ENCODE data around the gene ETS1.
"Not testable (repeated sequence)": the region's sequence is repeated elsewhere in the genome, so short reads cannot be mapped to it uniquely, and the experiment has no call there.

The ETS1 gene

GRCh38 chr11:128455766-128456165 lies 131.6 kb downstream of the ETS1 start:
- DNase-seq, result no peak

DNA sequence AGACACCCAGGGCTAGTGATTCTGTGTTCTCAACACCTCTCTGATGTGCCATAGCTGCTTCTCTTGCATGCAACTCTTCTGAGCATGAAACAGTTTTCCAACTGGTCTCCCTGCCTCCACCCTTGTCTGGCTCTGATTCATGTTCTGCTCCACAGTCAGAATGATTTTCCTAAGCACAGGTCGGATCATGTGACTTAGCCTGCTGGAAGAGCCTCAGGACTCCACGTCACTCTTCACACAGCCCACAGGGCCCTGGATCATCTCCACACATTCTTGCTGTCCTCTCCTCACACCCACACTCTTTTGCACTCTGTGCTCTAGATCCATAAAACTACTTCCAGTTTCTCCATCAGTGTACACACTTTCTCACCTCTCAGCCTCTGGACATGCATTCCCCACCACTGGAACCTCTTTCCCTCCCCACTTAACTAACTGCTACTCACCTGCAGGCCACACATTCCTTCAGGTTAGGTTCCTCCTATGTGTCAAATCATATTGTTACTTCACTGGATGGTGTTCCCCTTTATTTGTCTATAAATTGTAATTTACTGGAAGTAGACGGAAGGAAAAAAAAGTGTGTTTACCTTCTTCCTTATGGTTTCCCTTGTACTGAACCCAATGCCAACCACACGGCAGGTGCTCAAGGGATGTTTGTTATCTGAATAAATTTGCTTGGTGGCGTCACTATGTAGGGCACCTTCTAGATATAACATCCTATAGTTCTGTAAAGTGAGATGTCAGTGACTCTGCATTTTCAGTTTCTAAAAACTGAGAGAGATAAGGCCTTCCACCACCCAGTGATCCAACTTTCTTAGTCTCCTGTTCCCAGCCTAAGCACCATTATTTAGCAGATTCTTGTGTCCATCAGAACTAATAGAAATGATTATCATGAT lies 133.7 kb downstream of the ETS1 start:
- no peak for DNase-seq

- DNase-seq, result peak; percentile 87
These were observed 135.5 kb downstream of the ETS1 start for GRCh38 chr11:128451652-128452470.

- DNase-seq, result no peak
These were observed 136.3 kb downstream of the ETS1 start for GRCh38 chr11:128450882-128451651.

DNA sequence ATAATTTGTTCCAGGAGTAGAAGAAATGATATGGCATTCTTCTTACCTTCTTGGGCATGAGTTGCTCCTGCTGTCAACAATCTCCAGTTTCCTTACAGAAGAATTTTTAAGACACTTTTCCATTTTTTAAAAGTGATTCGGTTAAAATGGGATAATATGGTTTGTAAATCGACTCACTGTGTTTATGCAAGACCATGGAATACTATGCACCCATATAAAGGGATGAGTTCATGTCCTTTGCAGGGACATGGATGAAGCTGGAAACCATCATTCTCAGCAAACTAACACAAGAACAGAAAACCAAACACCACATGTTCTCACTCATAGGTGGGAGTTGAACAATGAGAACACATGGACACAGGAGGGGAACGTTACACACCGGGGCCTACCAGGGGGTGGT lies 136.9 kb downstream of the ETS1 start:
- not testable (repeated sequence) for DNase-seq

- DNase-seq, result peak; percentile 39
These were observed 138.2 kb downstream of the ETS1 start for GRCh38 chr11:128448981-128449713.

DNA sequence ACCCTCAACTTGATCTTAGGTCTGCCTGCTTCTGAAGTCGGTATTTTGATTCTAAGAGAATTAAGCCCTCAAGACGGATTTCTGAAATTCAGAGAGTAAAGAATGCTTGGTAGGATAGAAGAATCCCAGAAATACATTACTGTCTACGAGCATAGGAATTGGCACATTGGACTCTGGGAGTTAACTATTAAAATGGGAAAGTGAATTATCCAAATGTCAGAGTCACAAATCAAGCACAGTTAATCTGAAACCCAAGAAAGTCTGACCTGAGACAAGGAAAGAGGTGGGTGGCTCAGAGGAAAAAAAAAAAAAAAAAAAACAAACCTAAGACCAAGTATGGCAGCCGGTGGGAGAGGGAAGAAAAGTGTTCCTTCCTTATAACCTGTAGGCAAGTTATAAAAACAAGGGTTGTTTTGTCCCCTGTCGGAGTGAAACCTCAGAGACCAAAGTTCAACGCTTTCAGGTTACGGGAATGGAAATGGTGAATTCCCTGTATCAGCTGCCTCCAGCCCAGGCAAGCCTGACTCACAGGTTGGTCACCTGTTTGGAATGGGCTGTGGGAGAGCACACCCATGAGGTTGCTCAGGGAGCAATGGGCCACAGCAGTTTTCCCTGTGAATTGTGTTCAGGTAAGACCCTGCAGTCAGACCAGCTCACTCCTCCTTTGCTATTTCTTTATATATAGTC lies 139.0 kb downstream of the ETS1 start:
- peak; percentile 45 for DNase-seq

DNA sequence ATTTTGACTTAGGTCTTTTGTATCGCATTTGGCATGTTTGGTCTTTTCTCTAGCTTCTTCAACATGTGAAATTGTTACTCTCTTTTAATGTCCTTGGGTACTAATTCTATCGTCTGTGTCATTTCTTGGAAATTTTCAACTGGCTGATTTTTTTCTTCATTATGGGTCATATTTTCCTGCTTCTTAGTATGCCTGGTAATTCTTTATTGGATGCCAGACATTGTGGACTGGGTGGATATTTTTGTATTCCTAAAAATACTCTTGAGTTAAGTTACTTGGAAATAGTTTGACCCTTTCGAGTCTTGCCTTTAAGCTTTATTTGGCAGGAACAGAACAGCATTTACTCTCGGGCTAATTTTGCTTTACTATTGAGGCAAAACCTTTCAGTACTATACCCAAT lies 140.1 kb downstream of the ETS1 start:
- no peak for DNase-seq

DNA sequence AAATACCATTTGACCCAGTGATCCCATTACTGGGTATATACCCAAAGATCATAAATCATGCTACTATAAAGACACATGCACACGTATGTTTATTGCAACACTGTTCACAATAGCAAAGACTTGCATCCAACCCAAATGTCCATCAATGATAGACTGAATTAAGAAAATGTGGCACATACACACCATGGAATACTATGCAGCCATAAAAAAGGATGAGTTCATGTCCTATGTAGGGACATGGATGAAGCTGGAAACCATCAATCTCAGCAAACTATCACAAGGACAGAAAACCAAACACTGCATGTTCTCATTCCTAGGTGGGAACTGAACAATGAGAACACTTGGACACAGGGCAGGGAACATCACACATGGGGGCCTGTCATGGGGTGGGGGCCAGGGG lies 141.4 kb downstream of the ETS1 start:
- DNase-seq, result not testable (repeated sequence)

DNA sequence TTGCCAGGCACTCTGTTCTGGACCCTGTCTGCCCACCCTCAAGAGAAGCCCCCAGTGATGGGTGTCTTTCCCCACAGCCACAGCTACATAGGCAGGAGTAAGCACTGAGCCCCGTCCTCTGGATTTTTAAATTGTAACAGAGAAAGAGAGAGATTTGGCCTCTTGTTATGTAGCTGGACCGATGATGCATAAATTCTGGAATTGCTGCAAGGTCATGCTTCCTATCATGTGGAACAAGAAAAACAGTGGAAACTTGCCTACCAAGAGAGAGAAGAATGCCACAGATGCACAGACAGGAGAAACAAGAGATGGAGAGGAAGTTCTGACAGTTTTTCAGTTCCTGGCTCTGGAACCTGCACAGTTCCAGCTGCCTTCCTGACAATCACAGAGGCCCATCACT lies 150.2 kb downstream of the ETS1 start:
- DNase-seq, result no peak

DNA sequence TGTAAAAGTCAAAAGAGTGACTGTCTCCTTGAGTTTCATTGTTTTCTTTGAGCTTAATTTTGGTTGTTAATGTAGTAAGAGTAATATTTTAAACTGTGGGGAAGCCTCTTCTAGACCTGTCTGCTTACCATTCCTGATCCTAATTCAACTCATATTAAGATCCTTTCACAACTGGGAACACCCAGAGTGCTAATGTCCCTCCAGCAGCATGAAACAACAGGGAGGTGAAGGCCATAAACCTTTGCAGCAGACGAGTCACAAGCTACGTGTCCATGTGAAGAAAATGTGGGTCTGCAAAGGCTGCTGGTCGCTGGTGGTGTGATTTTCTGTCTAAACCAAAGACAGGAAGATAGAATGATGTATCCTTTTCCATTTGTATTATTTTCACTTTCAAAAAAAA lies 152.5 kb downstream of the ETS1 start:
- no peak for DNase-seq

- DNase-seq, result no peak
These were observed 152.9 kb downstream of the ETS1 start for GRCh38 chr11:128434411-128434810.

DNA sequence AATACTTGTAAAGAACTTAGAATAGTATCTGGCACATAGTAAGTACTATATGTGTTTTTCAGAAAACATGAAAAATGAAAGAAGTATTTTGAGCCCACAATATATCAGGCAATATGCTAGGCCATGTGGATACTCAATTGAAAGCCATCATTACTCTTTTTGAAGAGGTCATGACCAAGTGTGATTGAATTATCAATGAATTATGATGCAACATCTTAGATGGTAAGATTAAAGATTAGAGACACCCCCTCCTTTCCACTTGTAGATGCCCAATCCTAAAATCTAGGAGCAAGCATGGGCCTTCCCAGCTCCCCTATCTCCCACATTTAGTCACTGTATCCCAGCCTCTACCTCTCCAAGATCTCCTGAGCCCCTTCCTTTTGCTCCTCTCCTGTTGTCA lies 154.4 kb downstream of the ETS1 start:
- no peak for DNase-seq

DNA sequence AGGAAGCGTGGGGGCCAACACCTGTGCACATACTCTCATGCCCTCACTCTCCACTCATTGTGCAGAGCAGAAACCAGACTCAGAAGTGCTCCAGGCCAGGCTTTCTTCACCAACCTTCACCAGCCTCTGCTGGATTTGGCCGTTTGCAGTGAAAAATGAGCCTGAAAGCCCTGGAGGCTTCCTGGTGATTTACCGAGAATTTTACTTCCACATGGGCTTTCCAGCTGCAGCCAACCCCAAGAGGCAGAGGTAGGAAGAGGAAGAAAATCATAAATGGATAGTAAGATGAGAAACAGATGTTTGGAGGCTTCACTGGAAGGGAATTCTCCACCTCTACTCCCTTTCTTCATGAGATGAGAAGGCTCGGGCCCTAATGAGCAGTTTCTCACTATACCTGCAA lies 155.4 kb downstream of the ETS1 start:
- no peak for DNase-seq

GRCh38 chr11:128428935-128429334 lies 158.4 kb downstream of the ETS1 start:
- DNase-seq, result no peak

- peak; percentile 54 for DNase-seq
These were observed 162.5 kb downstream of the ETS1 start for GRCh38 chr11:128424851-128425285.

DNA sequence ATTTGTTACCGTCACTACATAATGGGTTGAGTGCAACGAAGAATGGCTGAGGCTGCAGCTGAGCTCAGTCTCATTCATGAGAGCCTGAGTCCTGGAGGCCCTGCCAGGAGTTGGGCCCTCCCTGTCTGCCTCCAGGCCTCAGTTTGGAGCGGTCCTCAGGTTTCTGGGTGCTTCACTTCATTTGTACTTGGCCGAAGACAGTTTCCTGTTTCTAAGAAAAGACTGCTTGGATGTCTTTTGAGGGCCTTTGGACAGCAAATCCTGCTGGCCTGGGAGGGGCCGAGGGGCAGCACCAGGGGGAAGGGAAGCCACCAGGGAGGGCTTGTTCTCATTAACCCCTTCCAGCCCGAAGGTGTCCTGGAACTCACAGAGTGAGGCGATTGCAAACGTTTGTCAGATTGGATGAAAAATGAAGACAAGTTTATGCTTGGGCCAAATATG lies 163.1 kb downstream of the ETS1 start:
- DNase-seq, result peak; percentile 53

DNA sequence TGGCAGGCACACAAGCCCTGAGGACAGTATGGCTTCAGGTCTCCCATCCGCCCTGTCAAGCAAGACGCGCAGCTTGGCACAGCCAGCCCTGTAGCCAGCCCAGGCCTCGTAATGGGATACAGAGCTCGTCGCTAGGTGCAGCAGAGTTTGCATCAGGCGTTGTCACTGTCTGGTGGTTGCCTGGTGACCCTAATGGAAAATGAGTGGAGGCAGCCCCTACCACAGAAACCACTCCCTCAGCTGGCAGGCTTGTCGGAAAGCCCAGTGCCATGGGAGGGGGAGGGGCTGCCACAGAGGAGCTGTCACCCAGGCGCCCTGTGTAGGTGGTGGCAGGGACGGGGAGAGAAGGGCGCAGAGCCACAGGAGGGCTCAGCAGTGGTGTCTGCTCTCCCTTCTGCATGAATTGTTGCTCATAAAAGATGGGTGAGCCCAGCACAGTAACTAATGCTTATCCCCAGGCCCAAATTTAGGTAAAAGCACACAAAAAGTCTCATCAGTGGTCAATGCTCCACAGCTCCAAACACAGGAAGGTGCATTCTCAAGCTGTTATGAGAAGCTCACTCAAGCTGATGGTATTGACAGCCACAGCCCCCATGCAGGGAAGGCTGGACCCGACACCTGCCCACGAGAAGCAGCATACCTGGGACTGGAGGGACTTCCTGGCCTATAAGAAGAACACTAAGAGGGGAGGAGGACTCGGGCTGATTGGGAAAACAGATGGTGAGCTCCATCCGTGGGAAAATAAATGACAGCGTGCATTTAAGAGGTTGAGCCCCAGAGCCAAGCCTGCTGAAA lies 164.6 kb downstream of the ETS1 start:
- DNase-seq, result peak; percentile 98

- DNase-seq, result peak; percentile 25
These were observed 165.6 kb downstream of the ETS1 start for GRCh38 chr11:128421577-128422330.

- no peak for DNase-seq
These were observed 166.4 kb downstream of the ETS1 start for GRCh38 chr11:128420951-128421350.

All from NCI-H69 (cell line).